ENCODE measurements around the gene EPS8L1. TPM values are rescaled to one million over a fixed set of nuclear protein-coding genes. Genes with fewer than 3 reads are reported as not detected.
"Not testable (repeated sequence)": the region's sequence is repeated elsewhere in the genome, so short reads cannot be mapped to it uniquely, and the experiment has no call there.

The EPS8L1 gene
- total RNA-seq, 1 experiment from 2014 or later, result 10.2 TPM

DNA sequence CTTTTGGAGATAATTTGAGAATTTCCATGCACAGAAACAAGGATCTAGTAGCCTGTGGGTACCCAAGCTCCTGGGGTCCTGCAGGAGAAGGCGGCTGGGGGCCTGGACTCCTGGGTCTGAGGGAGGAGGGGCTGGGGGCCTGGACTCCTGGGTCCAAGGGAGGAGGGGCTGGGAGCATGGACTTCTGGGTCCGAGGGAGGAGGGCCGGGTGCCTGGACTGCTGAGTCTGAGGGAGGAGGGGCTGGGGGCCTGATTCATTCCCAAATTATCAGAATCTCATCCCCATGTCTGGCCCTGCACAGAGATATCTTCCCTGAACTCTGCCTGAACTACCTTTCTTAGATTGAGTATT lies 12.2 kb upstream of the EPS8L1 start:
- intact Hi-C loops (cut with micrococcal nuclease; ENCODE audit: unreplicated experiment), result no loop called here
- no peak for DNase-seq (ENCODE audit: low spot score)
- no TSS peak for BruUV-seq (replicated peaks)
- Histone ChIP-seq H3K4me3 (ENCODE audit: low read depth, low read length, poor library complexity, severe bottlenecking) (peak overlapping the region; percentile 97), H3K36me3 (ENCODE audit: insufficient read depth, low read length, poor library complexity, severe bottlenecking) (peaks cover 7% of the 10 kb centered on the region), H3K9me3 (ENCODE audit: low read depth, low read length, poor library complexity, severe bottlenecking) (no peaks in the 10 kb centered on the region), H3K27me3 (replicated peaks; ENCODE audit: insufficient read depth, low read depth, low read length, poor library complexity) (peaks cover 27% of the 10 kb centered on the region), H3K27ac (ENCODE audit: low read depth, low read length, poor library complexity, severe bottlenecking) (no peak overlapping the region), H3K4me1 (ENCODE audit: insufficient read depth, low read length, poor library complexity, severe bottlenecking) (no peaks in the 10 kb centered on the region)
- POLR2A ChIA-PET (ENCODE audit: low non-redundant PET), result no interaction called here
- CTCF ChIA-PET, result interaction anchor here (0.6 to 0.8 kb wide), 2 partner anchors 21 to 568 kb away, joined by 4 to 10 read pairs; no protein-coding TSS in a partner anchor
- no peak for TF ChIP-seq CTCF (conservative IDR thresholded peaks at IDR 0.05; ENCODE audit: low read depth, low read length)
- TF ChIP-seq EZH2 (IDR thresholded peaks at IDR 0.05; ENCODE audit: borderline replicate concordance, low read depth, low read length, poor library complexity, severe bottlenecking), result no peak

- CTCF ChIA-PET, result not testable (repeated sequence)
These were observed 10.2 kb upstream of the EPS8L1 start for GRCh38 chr19:55065516-55065915.

GRCh38 chr19:55066107-55066709 lies 9.5 kb upstream of the EPS8L1 start:
- POLR2A ChIA-PET (ENCODE audit: low non-redundant PET), result no interaction called here
- TF ChIP-seq EZH2 (IDR thresholded peaks at IDR 0.05; ENCODE audit: borderline replicate concordance, low read depth, low read length, poor library complexity, severe bottlenecking) (no peak), CTCF (conservative IDR thresholded peaks at IDR 0.05; ENCODE audit: low read depth, low read length) (no peak)
- no TSS peak for BruUV-seq (replicated peaks)
- no peak overlapping the region for H3K4me3 ChIP-seq (ENCODE audit: low read depth, low read length, poor library complexity, severe bottlenecking)
- intact Hi-C loops (cut with micrococcal nuclease; ENCODE audit: unreplicated experiment), result no loop called here
- H3K9me3 ChIP-seq (ENCODE audit: low read depth, low read length, poor library complexity, severe bottlenecking), result no peaks in the 10 kb centered on the region
- no peaks in the 10 kb centered on the region for H3K36me3 ChIP-seq (ENCODE audit: insufficient read depth, low read length, poor library complexity, severe bottlenecking)
- CTCF ChIA-PET, result no interaction called here
- no peak overlapping the region for H3K27ac ChIP-seq (ENCODE audit: low read depth, low read length, poor library complexity, severe bottlenecking)
- DNase-seq (ENCODE audit: low spot score), result no peak
- H3K4me1 ChIP-seq (ENCODE audit: insufficient read depth, low read length, poor library complexity, severe bottlenecking), result peaks cover 5% of the 10 kb centered on the region
- peaks cover 27% of the 10 kb centered on the region for H3K27me3 ChIP-seq (replicated peaks; ENCODE audit: insufficient read depth, low read depth, low read length, poor library complexity)

More at GRCh38 chr19:55065516-55065915, 10.2 kb upstream of the EPS8L1 start:
- H3K36me3 ChIP-seq (ENCODE audit: insufficient read depth, low read length, poor library complexity, severe bottlenecking); H3K4me1 ChIP-seq (ENCODE audit: insufficient read depth, low read length, poor library complexity, severe bottlenecking); POLR2A ChIA-PET (ENCODE audit: low non-redundant PET); DNase-seq (ENCODE audit: low spot score); H3K27ac ChIP-seq (ENCODE audit: low read depth, low read length, poor library complexity, severe bottlenecking); H3K9me3 ChIP-seq (ENCODE audit: low read depth, low read length, poor library complexity, severe bottlenecking); intact Hi-C loops (cut with micrococcal nuclease; ENCODE audit: unreplicated experiment); H3K4me3 ChIP-seq (ENCODE audit: low read depth, low read length, poor library complexity, severe bottlenecking); BruUV-seq (replicated peaks): not testable (repeated sequence)
- peaks cover 27% of the 10 kb centered on the region for H3K27me3 ChIP-seq (replicated peaks; ENCODE audit: insufficient read depth, low read depth, low read length, poor library complexity)

GRCh38 chr19:55067869-55068268 lies 7.8 kb upstream of the EPS8L1 start:
- H3K4me3 ChIP-seq (ENCODE audit: low read depth, low read length, poor library complexity, severe bottlenecking), result no peak overlapping the region
- POLR2A ChIA-PET (ENCODE audit: low non-redundant PET), result interaction anchor here (0.6 kb wide), 1 partner anchor 326 kb away, joined by 8 read pairs; no protein-coding TSS in a partner anchor
- intact Hi-C loops (cut with micrococcal nuclease; ENCODE audit: unreplicated experiment), result no loop called here

More at GRCh38 chr19:55067869-55068268, 7.8 kb upstream of the EPS8L1 start:
- no peak for DNase-seq (ENCODE audit: low spot score)
- peaks cover 5% of the 10 kb centered on the region for H3K4me1 ChIP-seq (ENCODE audit: insufficient read depth, low read length, poor library complexity, severe bottlenecking)
- H3K36me3 ChIP-seq (ENCODE audit: insufficient read depth, low read length, poor library complexity, severe bottlenecking), result no peaks in the 10 kb centered on the region
- peaks cover 27% of the 10 kb centered on the region for H3K27me3 ChIP-seq (replicated peaks; ENCODE audit: insufficient read depth, low read depth, low read length, poor library complexity)
- no peaks in the 10 kb centered on the region for H3K9me3 ChIP-seq (ENCODE audit: low read depth, low read length, poor library complexity, severe bottlenecking)
- no peak overlapping the region for H3K27ac ChIP-seq (ENCODE audit: low read depth, low read length, poor library complexity, severe bottlenecking)
- no TSS peak for BruUV-seq (replicated peaks)
- CTCF ChIA-PET, result interaction anchor here (0.5 kb wide), 1 partner anchor 78 kb away, joined by 8 read pairs; no protein-coding TSS in a partner anchor
- TF ChIP-seq CTCF (conservative IDR thresholded peaks at IDR 0.05; ENCODE audit: low read depth, low read length), result no peak
- TF ChIP-seq EZH2 (IDR thresholded peaks at IDR 0.05; ENCODE audit: borderline replicate concordance, low read depth, low read length, poor library complexity, severe bottlenecking), result no peak
